ES-I3 (cell line): Measurements from ENCODE around the gene C4B.

Experiments
- H3K36me3 ChIP-seq: 2 replicates; pipeline ENCODE4 v1.6.1; 2013; ENCODE audit warnings: mild to moderate bottlenecking, low read length, control low read depth, moderate library complexity; ENCODE audit not compliant: insufficient read depth
- H3K4me1 ChIP-seq: 2 replicates; pipeline ENCODE4 v1.6.1; 2013; ENCODE audit warnings: mild to moderate bottlenecking, control low read depth, low read length; ENCODE audit not compliant: insufficient read depth
- H3K9ac ChIP-seq: 2 replicates; pipeline ENCODE4 v1.6.1; 2013; ENCODE audit warnings: low read depth, mild to moderate bottlenecking, low read length, moderate library complexity
- H3K9me3 ChIP-seq: 2 replicates; pipeline ENCODE4 v1.6.1; 2013; ENCODE audit warnings: mild to moderate bottlenecking, low read length, moderate library complexity; ENCODE audit not compliant: control insufficient read depth, insufficient read depth

The C4B gene

GRCh38 chr6:32084780-32085179, 70.2 kb downstream of the C4B start:
- Histone ChIP-seq H3K9me3 (no peaks in the 10 kb centered on the region), H3K36me3 (no peaks in the 10 kb centered on the region), H3K9ac (no peak overlapping the region), H3K4me1 (peaks cover 6% of the 10 kb centered on the region; the same call in 1 of the 2 replicates)
